Left hindlimb (tissue), 1 donor: ENCODE results near the gene NELL1.

Source experiments
- DNase-seq: peaks from one replicate; pipeline ENCODE4 v3.0.0-alpha.2; 2018

NELL1 gene

GRCh38 chr11:21372672-21373071 lies 703.3 kb downstream of the NELL1 start:
- no peak for DNase-seq

- DNase-seq, result no peak
These were observed 705.0 kb downstream of the NELL1 start for GRCh38 chr11:21374376-21374775.

DNA sequence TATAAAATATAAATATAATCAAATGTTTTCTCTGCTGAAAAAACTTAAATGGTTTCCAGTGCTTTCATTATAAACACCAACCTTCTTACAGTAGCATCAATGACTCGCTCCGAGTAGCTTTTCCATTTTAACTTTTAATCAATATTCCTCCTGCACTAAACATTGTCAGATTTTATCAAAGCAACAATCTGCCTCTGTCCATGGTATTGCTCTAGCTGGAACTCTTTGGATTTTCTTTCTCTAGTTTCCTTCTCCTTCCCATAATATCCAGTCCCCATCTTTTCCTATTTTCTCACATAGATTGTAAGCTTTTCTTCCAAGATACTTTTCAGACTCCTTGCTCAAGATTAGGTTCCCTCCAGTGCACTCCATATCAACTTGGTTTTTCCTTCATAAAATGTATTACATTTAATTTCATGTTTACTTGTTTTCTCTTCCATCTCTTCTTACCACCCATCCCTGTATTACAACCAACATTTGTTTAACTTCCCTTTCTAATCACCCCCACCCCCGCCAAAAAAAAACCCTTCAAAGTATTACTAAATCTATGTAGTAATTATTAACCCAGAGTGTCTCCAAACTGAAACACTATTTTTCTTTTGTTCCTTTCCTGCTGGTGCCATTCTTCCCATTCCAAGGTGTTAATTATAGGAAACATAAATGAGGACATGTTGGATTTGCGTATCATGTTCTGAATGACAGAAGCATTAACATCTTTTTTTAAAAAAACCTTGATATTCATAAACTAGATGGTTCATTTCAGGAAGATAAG lies 716.5 kb downstream of the NELL1 start:
- DNase-seq, result no peak

GRCh38 chr11:21390430-21390829 lies 721.0 kb downstream of the NELL1 start:
- no peak for DNase-seq

- no peak for DNase-seq
These were observed 727.1 kb downstream of the NELL1 start for GRCh38 chr11:21396342-21397008.

DNA sequence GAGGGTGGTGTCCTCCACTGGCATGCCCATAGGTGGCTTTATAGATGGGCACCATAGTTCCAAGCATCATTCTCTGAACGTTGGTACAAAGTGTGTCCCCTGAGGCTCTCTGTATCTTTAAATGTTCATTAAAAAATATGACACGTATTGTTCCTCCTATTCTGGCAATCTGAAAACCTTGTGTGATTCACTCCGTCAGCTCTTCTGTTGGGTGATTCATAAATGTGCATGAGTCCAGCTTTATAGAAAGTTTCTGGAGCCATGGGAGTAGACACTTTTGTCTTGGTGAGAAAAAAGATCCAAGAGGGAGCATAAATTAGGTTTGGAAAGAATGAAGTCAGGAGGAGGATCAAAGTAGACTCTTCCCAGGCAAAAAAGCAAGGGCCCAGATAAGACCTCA lies 728.8 kb downstream of the NELL1 start:
- no peak for DNase-seq

GRCh38 chr11:21401496-21401895 lies 732.1 kb downstream of the NELL1 start:
- no peak for DNase-seq

DNA sequence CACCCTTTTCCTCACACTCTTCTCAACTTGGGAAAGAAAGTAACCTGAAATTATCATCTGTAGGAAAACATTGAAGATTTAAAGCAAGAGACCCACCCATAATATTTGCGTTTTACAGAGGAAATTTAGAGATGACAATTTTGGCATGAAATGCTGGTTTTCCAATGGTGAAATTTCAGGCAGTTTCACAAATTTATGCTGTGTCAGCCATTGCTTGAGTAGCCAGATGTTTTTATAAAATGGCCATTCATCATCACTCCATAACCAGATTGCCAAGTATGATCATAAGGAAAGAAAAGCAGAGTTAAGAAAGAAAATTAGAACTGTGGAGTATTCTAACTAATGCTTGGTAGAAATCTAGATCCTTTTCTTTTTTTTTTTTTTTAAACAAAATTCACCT lies 732.9 kb downstream of the NELL1 start:
- no peak for DNase-seq

DNA sequence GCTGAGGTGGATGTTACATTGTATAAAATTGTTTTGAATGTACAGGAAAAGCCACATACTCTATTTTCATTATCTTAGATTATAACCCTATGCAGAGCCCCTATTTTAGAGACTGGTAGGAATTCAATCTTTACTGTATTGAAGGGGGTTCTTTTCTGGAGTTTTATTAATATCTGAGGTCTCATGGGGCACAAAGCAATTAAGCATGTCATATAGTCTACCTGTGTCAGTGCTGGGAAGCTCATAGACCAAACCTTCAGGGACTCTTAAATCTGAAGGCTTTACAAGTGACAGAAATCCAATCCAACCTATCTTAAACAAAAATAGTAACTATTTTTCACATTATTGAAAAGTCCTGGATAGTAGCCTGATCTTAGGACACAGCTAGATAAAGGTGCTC lies 733.7 kb downstream of the NELL1 start:
- DNase-seq, result no peak

- no peak for DNase-seq
These were observed 736.0 kb downstream of the NELL1 start for GRCh38 chr11:21405422-21405821.

DNA sequence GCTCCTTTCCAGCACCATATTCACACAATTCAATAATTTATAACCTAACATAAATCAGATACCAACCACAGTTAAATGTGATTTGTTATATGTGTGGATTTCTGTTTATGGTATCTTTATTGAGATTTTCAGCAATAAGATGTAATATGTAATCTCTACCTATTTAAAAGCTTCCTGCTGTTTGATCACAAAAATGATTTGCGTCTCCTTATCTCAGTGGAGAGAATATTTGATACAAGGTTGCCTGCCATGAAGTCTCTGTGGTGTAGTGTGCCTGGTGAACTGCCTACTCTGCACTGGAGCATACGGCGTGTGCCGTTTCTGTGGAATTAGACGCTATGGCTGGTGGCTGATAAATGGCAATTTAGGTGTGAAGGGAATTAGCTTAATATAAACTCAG lies 741.1 kb downstream of the NELL1 start:
- DNase-seq, result no peak

- no peak for DNase-seq
These were observed 741.7 kb downstream of the NELL1 start for GRCh38 chr11:21411104-21411503.

DNA sequence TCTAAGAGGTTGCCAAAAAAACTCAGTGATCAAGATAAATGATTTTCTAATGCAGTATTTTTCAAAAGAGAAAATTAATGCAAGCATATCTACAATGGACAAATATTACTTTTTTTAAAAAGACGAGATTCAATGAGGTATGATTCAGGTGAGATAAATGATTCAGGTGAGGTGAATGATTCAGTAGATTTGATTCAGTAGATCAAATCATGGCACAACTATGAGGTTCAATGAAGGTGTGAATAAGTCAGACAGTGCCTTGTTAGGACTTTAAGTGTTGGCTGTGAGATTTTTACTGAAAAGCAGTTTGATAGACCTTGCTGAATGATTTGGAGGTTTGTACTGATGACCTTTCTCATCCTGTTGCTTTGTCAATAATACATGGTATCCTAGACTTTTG lies 742.2 kb downstream of the NELL1 start:
- no peak for DNase-seq

GRCh38 chr11:21412652-21413383 lies 743.4 kb downstream of the NELL1 start:
- no peak for DNase-seq

GRCh38 chr11:21414953-21415352 lies 745.6 kb downstream of the NELL1 start:
- no peak for DNase-seq

- DNase-seq, result no peak
These were observed 746.2 kb downstream of the NELL1 start for GRCh38 chr11:21415606-21416005.

GRCh38 chr11:21421711-21422329 lies 752.4 kb downstream of the NELL1 start:
- no peak for DNase-seq

DNA sequence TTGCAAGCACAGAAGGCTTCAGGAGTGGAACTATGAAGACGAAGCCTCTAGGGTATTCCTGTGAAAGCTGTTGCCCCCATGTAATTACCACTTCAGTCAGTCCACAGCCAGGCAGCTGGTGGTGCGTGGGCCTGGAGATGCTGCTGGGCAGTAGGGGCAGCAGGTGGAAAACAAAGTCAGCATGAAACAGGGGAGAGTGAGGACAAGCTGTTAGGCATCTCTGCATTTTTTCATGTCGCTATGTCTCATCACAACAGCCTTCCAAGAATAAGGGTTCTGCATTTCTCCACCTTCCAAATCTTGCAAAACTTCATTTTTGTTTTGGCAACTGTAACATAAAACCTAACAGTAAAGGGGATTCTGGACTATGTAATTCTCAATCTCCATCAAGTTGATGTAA lies 757.5 kb downstream of the NELL1 start:
- no peak for DNase-seq

DNA sequence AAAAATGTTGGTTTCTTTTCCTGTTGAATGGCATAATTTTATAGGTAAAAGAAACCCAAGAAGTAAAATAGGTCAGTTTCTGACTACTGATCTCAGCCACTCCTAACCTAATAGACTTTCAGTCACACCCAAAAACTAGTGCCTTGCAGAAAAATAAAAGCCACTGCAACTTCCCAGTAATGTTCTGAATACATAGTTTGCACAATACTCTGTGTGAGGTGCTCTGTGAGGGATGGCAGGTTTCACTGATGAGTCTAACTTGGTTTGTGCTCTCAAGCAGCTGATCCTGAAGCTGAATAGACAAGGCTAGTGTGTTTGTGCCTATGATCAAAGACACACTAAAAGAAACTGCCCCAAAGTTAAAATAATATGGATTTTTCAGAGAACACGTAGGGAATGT lies 758.3 kb downstream of the NELL1 start:
- no peak for DNase-seq

GRCh38 chr11:21428796-21429195 lies 759.4 kb downstream of the NELL1 start:
- DNase-seq, result no peak

DNA sequence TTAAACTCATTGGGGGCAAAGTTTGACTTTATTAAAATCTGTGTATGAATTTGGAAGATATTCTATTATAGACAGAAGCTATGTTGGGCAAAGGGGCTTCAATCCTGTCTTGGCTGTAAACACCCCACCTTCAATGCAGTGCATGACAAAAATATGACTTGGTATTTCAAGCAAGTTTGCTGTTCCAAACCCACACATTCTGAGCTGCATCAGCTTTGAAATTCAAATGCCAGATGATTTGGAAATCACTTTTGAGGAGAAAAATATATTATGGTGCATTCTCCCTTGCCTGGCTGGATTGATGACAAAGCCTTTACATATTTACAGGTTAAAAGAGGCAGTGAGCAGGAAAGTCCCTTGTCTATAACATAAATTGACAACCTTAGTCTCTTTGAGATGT lies 760.0 kb downstream of the NELL1 start:
- DNase-seq, result no peak

DNA sequence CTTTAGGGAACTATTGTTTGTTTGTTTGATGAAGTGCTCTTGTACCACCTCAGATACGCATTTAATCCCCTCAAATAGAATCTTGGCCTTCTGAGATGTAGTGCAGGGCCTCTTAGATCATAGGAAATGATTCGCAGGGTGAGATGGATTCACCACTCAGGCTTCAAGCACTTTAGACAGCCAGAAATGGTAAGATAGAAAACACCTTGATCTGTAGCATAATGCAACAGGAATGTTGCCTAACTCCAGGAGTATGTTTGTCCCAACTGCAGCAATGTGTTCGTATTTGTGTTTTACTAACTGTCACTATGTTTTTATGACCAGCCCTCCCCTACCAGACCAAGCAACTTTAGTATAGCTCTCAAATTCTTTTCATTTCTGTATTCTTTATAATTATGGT lies 761.2 kb downstream of the NELL1 start:
- no peak for DNase-seq

GRCh38 chr11:21446939-21447590 lies 777.7 kb downstream of the NELL1 start:
- no peak for DNase-seq
